SK-N-SH treated with all-trans-retinoic acid at 6 μM for 48 hours (cell line): ENCODE results near the gene DDX10.
A peak's percentile ranks its signal among the peaks of the same experiment; 100 is the strongest.

ENCODE experiments used
- ATAC-seq: fragments of 200-7000 bp; cut with Tn5 transposase; 3 replicates; pipeline ENCODE4 v1.9.1; 2020; ENCODE audit warnings: mild to moderate bottlenecking, moderate library complexity
- BACH2 ChIP-seq: fragments of 250-450 bp; sonication (Bioruptor Pico); IDR thresholded peaks from 2 replicates; pipeline ENCODE4 v1.9.0; 2021; ENCODE audit warnings: mild to moderate bottlenecking, borderline replicate concordance
- CREB5 ChIP-seq: fragments of 250-450 bp; sonication (Bioruptor Pico); IDR thresholded peaks from 2 replicates; pipeline ENCODE4 v1.5.1; 2020; ENCODE audit warnings: low read depth, mild to moderate bottlenecking, moderate library complexity
- CSDC2 ChIP-seq: fragments of 250-450 bp; sonication (Bioruptor Pico); IDR thresholded peaks from 2 replicates; pipeline ENCODE4 v1.5.0; 2020; ENCODE audit warnings: mild to moderate bottlenecking, moderate library complexity
- CSRNP3 ChIP-seq: fragments of 250-450 bp; sonication (Bioruptor Pico); IDR thresholded peaks from 2 replicates; pipeline ENCODE4 v1.5.1; 2021; ENCODE audit warnings: mild to moderate bottlenecking, moderate library complexity
- ESRRG ChIP-seq: fragments of 250-450 bp; sonication (Bioruptor Pico); IDR thresholded peaks from 2 replicates; pipeline ENCODE4 v1.6.1; 2021; ENCODE audit warnings: mild to moderate bottlenecking
- GLIS3 ChIP-seq: fragments of 250-450 bp; sonication (Bioruptor Pico); IDR thresholded peaks from 2 replicates; pipeline ENCODE4 v1.5.0; 2020; ENCODE audit warnings: mild to moderate bottlenecking, moderate library complexity
- ISL1 ChIP-seq: fragments of 250-450 bp; sonication (Bioruptor Pico); IDR thresholded peaks from 2 replicates; pipeline ENCODE4 v2.1.2; 2022; ENCODE audit warnings: mild to moderate bottlenecking, moderate library complexity
- OSR1 ChIP-seq: fragments of 250-450 bp; sonication (Bioruptor Pico); IDR thresholded peaks from 2 replicates; pipeline ENCODE4 v1.8.0; 2022; ENCODE audit warnings: moderate library complexity, mild to moderate bottlenecking, inconsistent platforms
- PATZ1 ChIP-seq: fragments of 250-450 bp; sonication (Bioruptor Pico); IDR thresholded peaks from 2 replicates; pipeline ENCODE4 v1.8.0; 2020; ENCODE audit warnings: mild to moderate bottlenecking, moderate library complexity, borderline replicate concordance
- PPARA ChIP-seq: fragments of 250-450 bp; sonication (Bioruptor Pico); IDR thresholded peaks from 2 replicates; pipeline ENCODE4 v1.5.0; 2020; ENCODE audit warnings: mild to moderate bottlenecking, borderline replicate concordance
- RARB ChIP-seq: fragments of 250-450 bp; sonication (Bioruptor Pico); IDR thresholded peaks from 2 replicates; pipeline ENCODE4 v1.8.0; 2021; ENCODE audit warnings: mild to moderate bottlenecking, moderate library complexity
- SNAI2 ChIP-seq: fragments of 250-450 bp; sonication (Bioruptor Pico); IDR thresholded peaks from 2 replicates; pipeline ENCODE4 v1.5.0; 2020; ENCODE audit warnings: mild to moderate bottlenecking, moderate library complexity
- TCF4 ChIP-seq: fragments of 250-450 bp; sonication (Bioruptor Pico); IDR thresholded peaks from 2 replicates; pipeline ENCODE4 v1.8.0; 2021; ENCODE audit warnings: mild to moderate bottlenecking, moderate library complexity, borderline replicate concordance
- TOX ChIP-seq: fragments of 250-450 bp; sonication (Bioruptor Pico); IDR thresholded peaks from 2 replicates; pipeline ENCODE4 v1.8.0; 2021; ENCODE audit warnings: mild to moderate bottlenecking, moderate library complexity, borderline replicate concordance
- TSHZ2 ChIP-seq: fragments of 250-450 bp; sonication (Bioruptor Pico); IDR thresholded peaks from 2 replicates; pipeline ENCODE4 v1.5.0; 2020; ENCODE audit warnings: mild to moderate bottlenecking, moderate library complexity
- ZC3H10 ChIP-seq: fragments of 250-450 bp; sonication (Bioruptor Pico); IDR thresholded peaks from 2 replicates; pipeline ENCODE4 v1.5.1; 2021; ENCODE audit warnings: mild to moderate bottlenecking, moderate library complexity
- ZFP3 ChIP-seq: fragments of 250-450 bp; sonication (Bioruptor Pico); IDR thresholded peaks from 2 replicates; pipeline ENCODE4 v1.5.0; 2020; ENCODE audit warnings: mild to moderate bottlenecking, moderate library complexity
- ZNF565 ChIP-seq: fragments of 450-650 bp; formaldehyde crosslinking; conservative IDR thresholded peaks from 2 replicates; pipeline ENCODE4 v1.5.0; 2020; ENCODE audit warnings: low read depth, mild to moderate bottlenecking, moderate library complexity
- ZNF70 ChIP-seq: fragments of 450-650 bp; formaldehyde crosslinking; IDR thresholded peaks from 2 replicates; pipeline ENCODE4 v1.5.0; 2020; ENCODE audit warnings: mild to moderate bottlenecking, moderate library complexity

The DDX10 gene

GRCh38 chr11:108680271-108680670, 15.4 kb downstream of the DDX10 start:
- TF ChIP-seq TCF4 (CRISPR knock-in tag) = no peak
- TF ChIP-seq PPARA = no peak
- no peak for TF ChIP-seq SNAI2 (CRISPR knock-in tag)
- no peak for TF ChIP-seq CSRNP3 (CRISPR knock-in tag)
- TF ChIP-seq CREB5 (CRISPR knock-in tag) = no peak
- no peak for TF ChIP-seq ISL1 (CRISPR knock-in tag)
- TF ChIP-seq, all 23 proteins: peak for 0
- ATAC-seq = no peak

GRCh38 chr11:108685419-108686130, 20.7 kb downstream of the DDX10 start:
- peak; percentile 53 for ATAC-seq
- TF ChIP-seq GLIS3 (CRISPR knock-in tag) (no peak), ZNF565 (CRISPR knock-in tag) (no peak), TOX (CRISPR knock-in tag) (no peak)

GRCh38 chr11:108693852-108694251, 29.0 kb downstream of the DDX10 start:
- ATAC-seq = peak; percentile 35; the same call in 1 of the 3 replicates

GRCh38 chr11:108694846-108695245, 30.0 kb downstream of the DDX10 start:
- TF ChIP-seq RARB (CRISPR knock-in tag) = no peak
- TF ChIP-seq SNAI2 (CRISPR knock-in tag) = no peak
- no peak for TF ChIP-seq PATZ1
- TF ChIP-seq ZC3H10 (CRISPR knock-in tag) = no peak
- no peak for TF ChIP-seq ZFP3 (CRISPR knock-in tag)
- no peak for TF ChIP-seq OSR1
- TF ChIP-seq, all 23 proteins: peak for 0
- no peak for ATAC-seq

More at GRCh38 chr11:108693852-108694251, 29.0 kb downstream of the DDX10 start:
- TF ChIP-seq ISL1 (CRISPR knock-in tag) = no peak
- TF ChIP-seq TCF4 (CRISPR knock-in tag) = no peak
- TF ChIP-seq GLIS3 (CRISPR knock-in tag) = no peak
- no peak for TF ChIP-seq ZC3H10 (CRISPR knock-in tag)
- no peak for TF ChIP-seq ZNF565 (CRISPR knock-in tag)
- no peak for TF ChIP-seq BACH2 (CRISPR knock-in tag)
- TF ChIP-seq ZFP3 (CRISPR knock-in tag) = no peak
- TF ChIP-seq CSRNP3 (CRISPR knock-in tag) = no peak
- no peak for TF ChIP-seq RARB (CRISPR knock-in tag)
- TF ChIP-seq ESRRG (CRISPR knock-in tag) = no peak
- no peak for TF ChIP-seq ZNF70 (CRISPR knock-in tag)
- no peak for TF ChIP-seq PPARA
- TF ChIP-seq SNAI2 (CRISPR knock-in tag) = no peak
- TF ChIP-seq, all 23 proteins: peak for 0

GRCh38 chr11:108697872-108698473, 33.1 kb downstream of the DDX10 start:
- TF ChIP-seq ISL1 (CRISPR knock-in tag) (no peak), PPARA (no peak), ESRRG (CRISPR knock-in tag) (no peak), TSHZ2 (no peak), ZNF70 (CRISPR knock-in tag) (no peak), TCF4 (CRISPR knock-in tag) (no peak), CSDC2 (CRISPR knock-in tag) (no peak), ZFP3 (CRISPR knock-in tag) (no peak), ZC3H10 (CRISPR knock-in tag) (no peak), RARB (CRISPR knock-in tag) (no peak)
- peak; percentile 98 for ATAC-seq
